Measurements from ENCODE around the gene STN1.

Gene STN1

GRCh38 chr10:103928784-103929183 is 10.8 kb upstream of the STN1 start:
- H3K9me3 ChIP-seq (ENCODE audit: control insufficient read depth, low read length): no peaks in the 10 kb centered on the region
- DNase-seq (ENCODE audit: low read depth): no peak
- no peak overlapping the region for H3K4me3 ChIP-seq (ENCODE audit: low read length)

GRCh38 chr10:103926722-103927319 is 8.8 kb upstream of the STN1 start:
- Histone ChIP-seq H3K4me1 (ENCODE audit: control insufficient read depth, insufficient read depth, low read length) (no peaks in the 10 kb centered on the region), H3K4me3 (ENCODE audit: low read length) (no peak overlapping the region), H3K9ac (ENCODE audit: low read length) (no peak overlapping the region), H3K9me3 (ENCODE audit: control insufficient read depth, low read length) (no peaks in the 10 kb centered on the region), H3K27me3 (replicated peaks; ENCODE audit: control insufficient read depth, insufficient read depth, low read length) (no peaks in the 10 kb centered on the region), H3K36me3 (ENCODE audit: control insufficient read depth, insufficient read depth, low read length, severe bottlenecking) (no peaks in the 10 kb centered on the region)
- no peak for DNase-seq (ENCODE audit: low read depth)

More at GRCh38 chr10:103928784-103929183, 10.8 kb upstream of the STN1 start:
- Histone ChIP-seq H3K9ac (ENCODE audit: low read length) (no peak overlapping the region), H3K36me3 (ENCODE audit: control insufficient read depth, insufficient read depth, low read length, severe bottlenecking) (no peaks in the 10 kb centered on the region), H3K27me3 (replicated peaks; ENCODE audit: control insufficient read depth, insufficient read depth, low read length) (no peaks in the 10 kb centered on the region), H3K4me1 (ENCODE audit: control insufficient read depth, insufficient read depth, low read length) (no peaks in the 10 kb centered on the region)

GRCh38 chr10:103925591-103925990 is 7.6 kb upstream of the STN1 start:
- no peaks in the 10 kb centered on the region for H3K9me3 ChIP-seq (ENCODE audit: control insufficient read depth, low read length)
- DNase-seq (ENCODE audit: low read depth): no peak
- no peaks in the 10 kb centered on the region for H3K36me3 ChIP-seq (ENCODE audit: control insufficient read depth, insufficient read depth, low read length, severe bottlenecking)
- no peaks in the 10 kb centered on the region for H3K27me3 ChIP-seq (replicated peaks; ENCODE audit: control insufficient read depth, insufficient read depth, low read length)
- H3K4me3 ChIP-seq (ENCODE audit: low read length): no peak overlapping the region
- no peak overlapping the region for H3K9ac ChIP-seq (ENCODE audit: low read length)
- no peaks in the 10 kb centered on the region for H3K4me1 ChIP-seq (ENCODE audit: control insufficient read depth, insufficient read depth, low read length)

GRCh38 chr10:103923502-103923901 is 5.5 kb upstream of the STN1 start:
- no peaks in the 10 kb centered on the region for H3K36me3 ChIP-seq (ENCODE audit: control insufficient read depth, insufficient read depth, low read length, severe bottlenecking)
- no peaks in the 10 kb centered on the region for H3K27me3 ChIP-seq (replicated peaks; ENCODE audit: control insufficient read depth, insufficient read depth, low read length)
- DNase-seq (ENCODE audit: low read depth): no peak
- H3K4me3 ChIP-seq (ENCODE audit: low read length): no peak overlapping the region
- no peak overlapping the region for H3K9ac ChIP-seq (ENCODE audit: low read length)
- no peaks in the 10 kb centered on the region for H3K9me3 ChIP-seq (ENCODE audit: control insufficient read depth, low read length)
- peaks cover 6% of the 10 kb centered on the region for H3K4me1 ChIP-seq (ENCODE audit: control insufficient read depth, insufficient read depth, low read length)

GRCh38 chr10:103922659-103923058 is 4.7 kb upstream of the STN1 start:
- H3K4me3 ChIP-seq (ENCODE audit: low read length): no peak overlapping the region
- H3K36me3 ChIP-seq (ENCODE audit: control insufficient read depth, insufficient read depth, low read length, severe bottlenecking): no peaks in the 10 kb centered on the region
- no peaks in the 10 kb centered on the region for H3K9me3 ChIP-seq (ENCODE audit: control insufficient read depth, low read length)
- H3K27me3 ChIP-seq (replicated peaks; ENCODE audit: control insufficient read depth, insufficient read depth, low read length): no peaks in the 10 kb centered on the region
- no peak for DNase-seq (ENCODE audit: low read depth)
- peaks cover 7% of the 10 kb centered on the region for H3K4me1 ChIP-seq (ENCODE audit: control insufficient read depth, insufficient read depth, low read length)
- H3K9ac ChIP-seq (ENCODE audit: low read length): no peak overlapping the region

- H3K27me3 ChIP-seq (replicated peaks; ENCODE audit: control insufficient read depth, insufficient read depth, low read length): no peaks in the 10 kb centered on the region
- DNase-seq (ENCODE audit: low read depth): no peak
- no peak overlapping the region for H3K9ac ChIP-seq (ENCODE audit: low read length)
- no peaks in the 10 kb centered on the region for H3K36me3 ChIP-seq (ENCODE audit: control insufficient read depth, insufficient read depth, low read length, severe bottlenecking)
- no peaks in the 10 kb centered on the region for H3K9me3 ChIP-seq (ENCODE audit: control insufficient read depth, low read length)
- H3K4me3 ChIP-seq (ENCODE audit: low read length): no peak overlapping the region
- peaks cover 14% of the 10 kb centered on the region for H3K4me1 ChIP-seq (ENCODE audit: control insufficient read depth, insufficient read depth, low read length)
Observed at GRCh38 chr10:103921750-103922195, 3.8 kb upstream of the STN1 start.

GRCh38 chr10:103921248-103921647 is 3.3 kb upstream of the STN1 start:
- Histone ChIP-seq H3K4me3 (ENCODE audit: low read length) (no peak overlapping the region), H3K36me3 (ENCODE audit: control insufficient read depth, insufficient read depth, low read length, severe bottlenecking) (no peaks in the 10 kb centered on the region), H3K9me3 (ENCODE audit: control insufficient read depth, low read length) (no peaks in the 10 kb centered on the region), H3K9ac (ENCODE audit: low read length) (no peak overlapping the region), H3K27me3 (replicated peaks; ENCODE audit: control insufficient read depth, insufficient read depth, low read length) (no peaks in the 10 kb centered on the region), H3K4me1 (ENCODE audit: control insufficient read depth, insufficient read depth, low read length) (peaks cover 19% of the 10 kb centered on the region)
- DNase-seq (ENCODE audit: low read depth): no peak

GRCh38 chr10:103919648-103920025 is 1.7 kb upstream of the STN1 start:
- H3K9me3 ChIP-seq (ENCODE audit: control insufficient read depth, low read length): no peaks in the 10 kb centered on the region
- H3K4me1 ChIP-seq (ENCODE audit: control insufficient read depth, insufficient read depth, low read length): peaks cover 32% of the 10 kb centered on the region
- H3K36me3 ChIP-seq (ENCODE audit: control insufficient read depth, insufficient read depth, low read length, severe bottlenecking): no peaks in the 10 kb centered on the region
- no peak for DNase-seq (ENCODE audit: low read depth)
- H3K4me3 ChIP-seq (ENCODE audit: low read length): no peak overlapping the region
- no peaks in the 10 kb centered on the region for H3K27me3 ChIP-seq (replicated peaks; ENCODE audit: control insufficient read depth, insufficient read depth, low read length)
- no peak overlapping the region for H3K9ac ChIP-seq (ENCODE audit: low read length)

- Histone ChIP-seq H3K9ac (ENCODE audit: low read length) (peak overlapping the region; percentile 99), H3K9me3 (ENCODE audit: control insufficient read depth, low read length) (no peaks in the 10 kb centered on the region), H3K4me3 (ENCODE audit: low read length) (peak overlapping the region; percentile 95), H3K36me3 (ENCODE audit: control insufficient read depth, insufficient read depth, low read length, severe bottlenecking) (no peaks in the 10 kb centered on the region), H3K27me3 (replicated peaks; ENCODE audit: control insufficient read depth, insufficient read depth, low read length) (no peaks in the 10 kb centered on the region), H3K4me1 (ENCODE audit: control insufficient read depth, insufficient read depth, low read length) (peaks cover 32% of the 10 kb centered on the region)
- peak; percentile 68 for DNase-seq (ENCODE audit: low read depth)
Observed at GRCh38 chr10:103917302-103918052, 507 bp downstream of the STN1 start.

GRCh38 chr10:103916876-103917275 is 1.1 kb downstream of the STN1 start:
- no peaks in the 10 kb centered on the region for H3K9me3 ChIP-seq (ENCODE audit: control insufficient read depth, low read length)
- no peak for DNase-seq (ENCODE audit: low read depth)
- H3K9ac ChIP-seq (ENCODE audit: low read length): peak overlapping the region; percentile 99
- H3K4me3 ChIP-seq (ENCODE audit: low read length): peak overlapping the region; percentile 95
- H3K36me3 ChIP-seq (ENCODE audit: control insufficient read depth, insufficient read depth, low read length, severe bottlenecking): no peaks in the 10 kb centered on the region
- peaks cover 32% of the 10 kb centered on the region for H3K4me1 ChIP-seq (ENCODE audit: control insufficient read depth, insufficient read depth, low read length)
- H3K27me3 ChIP-seq (replicated peaks; ENCODE audit: control insufficient read depth, insufficient read depth, low read length): no peaks in the 10 kb centered on the region

GRCh38 chr10:103916254-103916653 is 1.7 kb downstream of the STN1 start:
- Histone ChIP-seq H3K27me3 (replicated peaks; ENCODE audit: control insufficient read depth, insufficient read depth, low read length) (no peaks in the 10 kb centered on the region), H3K4me1 (ENCODE audit: control insufficient read depth, insufficient read depth, low read length) (peaks cover 32% of the 10 kb centered on the region), H3K9me3 (ENCODE audit: control insufficient read depth, low read length) (no peaks in the 10 kb centered on the region), H3K4me3 (ENCODE audit: low read length) (peak overlapping the region; percentile 95), H3K9ac (ENCODE audit: low read length) (peak overlapping the region; percentile 99), H3K36me3 (ENCODE audit: control insufficient read depth, insufficient read depth, low read length, severe bottlenecking) (no peaks in the 10 kb centered on the region)
- peak; percentile 44 for DNase-seq (ENCODE audit: low read depth)

All from adipocyte (in vitro differentiated cells).